Stimulated activated naive CD8-positive, alpha-beta T cell treated with anti-CD3 and anti-CD28 coated beads, Interleukin-15, Interleukin-2, amounts not matched to agents 100 U/mL and 50 U/mL, for 24 hours (primary cell): ENCODE measurements around the gene RAB3IL1.

Source experiments
- ATAC-seq: fragments of 150-1000 bp; cut with Tn5 transposase; one replicate; pipeline ENCODE4 v1.10.0; 2021
- DNase-seq: peaks from one replicate; pipeline ENCODE4 v3.0.0; 2021

RAB3IL1 gene

DNA sequence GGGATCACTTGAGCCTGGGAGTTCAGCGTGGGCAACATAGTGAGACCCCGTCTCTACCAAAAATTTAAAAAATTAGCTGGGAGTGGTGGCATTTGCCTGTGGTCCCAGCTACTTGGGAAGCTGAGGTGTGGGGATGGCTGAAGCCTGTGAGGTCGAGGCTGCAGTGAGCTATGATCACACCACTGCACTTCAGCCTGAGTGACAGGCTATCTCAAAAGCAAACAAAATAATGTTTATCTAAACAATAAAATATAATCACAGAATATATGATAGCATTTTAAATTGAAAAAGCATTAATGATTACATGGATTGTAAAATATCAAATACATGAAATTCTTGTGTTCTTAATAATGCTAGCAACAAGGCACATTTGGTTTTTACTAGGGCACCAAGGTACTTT lies 35.5 kb upstream of the RAB3IL1 start:
- DNase-seq (no peak), ATAC-seq (no peak)

GRCh38 chr11:61951484-61952135 lies 34.2 kb upstream of the RAB3IL1 start:
- no peak for DNase-seq

GRCh38 chr11:61950035-61950547 lies 32.7 kb upstream of the RAB3IL1 start, which contains the start of gene BEST1:
TSS of gene BEST1 (plus strand) at chr11:61950351. CDS start at chr11:61951807, 1,456 bp downstream.
- ATAC-seq (no peak), DNase-seq (no peak)

More at GRCh38 chr11:61951484-61952135, 34.2 kb upstream of the RAB3IL1 start:
- ATAC-seq, result no peak

GRCh38 chr11:61949169-61950034 lies 32.0 kb upstream of the RAB3IL1 start:
- DNase-seq, result no peak
- peak; percentile 55 for ATAC-seq

DNA sequence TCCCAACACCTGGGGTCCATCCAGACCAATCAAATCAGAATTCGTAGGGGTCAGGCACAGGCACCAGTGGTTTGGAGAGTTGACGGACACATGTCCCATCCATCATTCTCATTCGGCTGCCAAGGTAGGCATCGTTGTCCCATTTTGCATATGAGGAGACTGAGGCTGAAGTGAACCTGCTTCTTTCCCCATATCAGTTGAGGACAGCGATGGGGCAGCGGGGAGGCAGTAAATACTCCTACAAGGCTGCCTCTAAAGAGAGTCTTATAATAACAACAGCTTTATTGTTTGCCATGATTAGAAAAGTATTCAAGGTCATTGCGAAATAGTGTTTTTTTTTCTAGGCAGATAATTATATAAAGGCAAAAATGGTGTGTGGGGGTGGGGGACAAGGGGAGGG lies 31.1 kb upstream of the RAB3IL1 start:
- no peak for DNase-seq
- no peak for ATAC-seq

- DNase-seq, result peak; percentile 72
- peak; percentile 47 for ATAC-seq
Observed at GRCh38 chr11:61947486-61948210, 30.3 kb upstream of the RAB3IL1 start.

DNA sequence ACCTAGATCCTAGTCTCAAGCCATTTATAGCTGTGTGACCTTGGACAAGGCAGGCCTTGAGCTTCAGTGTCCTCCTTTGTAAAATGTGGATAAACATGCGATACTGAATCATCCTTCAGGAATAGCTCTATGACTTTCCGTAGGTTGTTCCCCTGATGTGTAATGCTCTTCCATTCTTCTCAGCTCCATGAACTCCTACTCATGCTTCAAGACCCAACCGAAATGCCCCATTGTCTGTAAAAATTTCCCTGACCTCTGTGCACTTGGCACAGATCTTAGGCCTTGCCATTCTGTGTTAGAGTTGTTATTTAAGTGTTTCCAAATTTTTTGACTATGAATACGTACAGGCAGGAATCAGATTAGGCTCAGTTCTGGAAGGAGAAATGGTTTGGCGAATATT lies 29.5 kb upstream of the RAB3IL1 start:
- DNase-seq, result no peak
- ATAC-seq, result no peak

DNA sequence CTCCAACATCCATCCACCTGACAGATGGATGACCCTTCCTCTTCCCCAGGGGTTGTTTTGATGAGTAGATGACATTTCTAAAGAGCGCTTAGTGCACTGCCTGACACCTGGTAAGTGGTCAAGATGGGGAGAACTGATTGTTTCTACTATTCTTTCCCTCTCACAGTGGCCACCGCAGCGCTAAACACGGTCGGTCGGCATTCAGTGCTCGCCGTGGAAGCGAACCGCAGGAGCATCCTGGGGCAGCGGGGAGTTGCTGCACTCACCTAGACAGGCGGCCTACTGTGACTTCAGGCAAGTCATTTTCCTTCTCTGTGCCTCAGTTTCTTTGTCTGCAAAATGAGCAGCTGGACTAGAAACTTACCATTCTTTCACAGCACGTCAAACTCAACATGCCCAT lies 27.8 kb upstream of the RAB3IL1 start:
- no peak for ATAC-seq
- no peak for DNase-seq

DNA sequence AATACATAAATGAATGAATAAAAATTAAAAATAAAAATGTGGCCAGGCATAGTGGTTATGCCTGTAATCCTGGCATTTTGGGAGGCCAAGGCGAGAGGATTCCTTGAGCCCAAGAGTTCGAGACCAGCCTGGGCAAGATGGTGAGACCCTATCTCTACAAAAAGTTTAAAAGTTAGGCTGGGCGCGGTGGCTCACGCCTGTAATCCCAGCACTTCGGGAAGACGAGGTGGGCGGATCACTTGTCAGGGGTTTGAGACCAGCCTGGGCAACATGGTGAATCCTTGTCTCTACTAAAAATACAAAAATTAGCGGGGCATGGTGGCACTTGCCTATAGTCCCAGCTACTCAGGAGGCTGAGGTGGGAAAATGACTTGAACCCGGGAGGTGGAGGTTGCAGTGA lies 23.1 kb upstream of the RAB3IL1 start:
- no peak for ATAC-seq
- no peak for DNase-seq

GRCh38 chr11:61935861-61936260 lies 18.5 kb upstream of the RAB3IL1 start:
- ATAC-seq, result no peak
- DNase-seq, result no peak

- DNase-seq (no peak), ATAC-seq (no peak)
Observed at GRCh38 chr11:61930933-61931332, 13.6 kb upstream of the RAB3IL1 start.

DNA sequence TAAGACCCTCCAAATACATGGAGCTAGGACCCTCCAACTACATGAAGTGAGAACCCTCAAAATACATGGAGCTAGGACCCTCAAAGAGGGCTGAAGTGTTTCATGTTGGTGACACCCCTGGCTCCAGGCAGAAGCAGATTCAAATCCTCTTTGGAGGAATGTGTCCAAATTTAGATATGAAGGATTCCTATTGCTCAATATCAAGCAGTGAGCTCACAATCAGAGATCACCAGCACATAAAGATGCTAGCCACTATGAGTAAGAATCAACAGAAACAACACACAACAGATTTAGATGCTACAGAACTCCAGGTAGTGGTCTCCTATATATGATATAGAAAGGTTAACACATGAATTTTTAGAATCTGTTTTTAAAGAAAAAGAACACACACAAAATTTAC lies 11.2 kb upstream of the RAB3IL1 start:
- ATAC-seq (no peak), DNase-seq (no peak)

DNA sequence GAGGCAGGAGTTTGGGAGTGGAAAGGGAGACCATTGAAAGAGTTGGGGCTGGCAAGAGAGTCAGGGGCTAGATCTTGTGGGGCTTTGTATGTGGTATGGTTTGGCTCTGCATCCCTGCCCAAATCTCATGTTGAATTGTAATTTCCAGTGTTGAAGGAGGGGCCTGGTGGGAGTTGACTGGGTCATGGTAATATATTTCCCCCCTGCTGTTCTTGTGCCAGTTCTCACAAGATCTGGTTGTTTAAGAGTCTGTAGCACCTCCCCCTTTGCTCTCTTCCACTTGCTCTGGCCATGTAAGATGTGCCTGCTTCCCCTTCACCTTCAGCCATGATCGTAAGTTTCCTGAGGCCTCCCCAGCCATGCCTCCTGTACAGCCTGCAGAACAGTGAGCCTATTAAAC lies 10.1 kb upstream of the RAB3IL1 start:
- DNase-seq, result no peak
- no peak for ATAC-seq

GRCh38 chr11:61926235-61926634 lies 8.9 kb upstream of the RAB3IL1 start:
- ATAC-seq, result no peak
- no peak for DNase-seq

- DNase-seq, result no peak
- ATAC-seq, result no peak
Observed at GRCh38 chr11:61925736-61926135, 8.4 kb upstream of the RAB3IL1 start.

DNA sequence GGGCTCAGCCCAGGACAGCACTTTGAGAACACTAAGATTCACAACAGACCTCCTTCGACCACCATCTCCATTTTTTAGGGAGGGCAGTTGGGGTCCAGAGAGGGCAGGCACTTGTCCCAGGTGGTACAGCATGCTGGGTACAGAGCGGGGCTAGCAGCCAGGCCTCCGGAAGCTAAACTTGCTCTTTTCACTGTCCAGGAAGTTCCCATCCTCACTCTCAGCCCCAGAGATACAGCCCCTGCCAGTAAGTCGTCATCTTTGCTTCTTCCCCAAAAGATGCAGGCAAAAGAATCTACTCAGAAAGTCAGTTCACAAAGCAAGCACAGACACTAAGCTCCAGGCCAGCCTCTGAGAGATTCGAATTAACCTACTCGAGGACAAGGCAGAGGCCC lies 6.7 kb upstream of the RAB3IL1 start:
- no peak for ATAC-seq
- DNase-seq, result no peak

DNA sequence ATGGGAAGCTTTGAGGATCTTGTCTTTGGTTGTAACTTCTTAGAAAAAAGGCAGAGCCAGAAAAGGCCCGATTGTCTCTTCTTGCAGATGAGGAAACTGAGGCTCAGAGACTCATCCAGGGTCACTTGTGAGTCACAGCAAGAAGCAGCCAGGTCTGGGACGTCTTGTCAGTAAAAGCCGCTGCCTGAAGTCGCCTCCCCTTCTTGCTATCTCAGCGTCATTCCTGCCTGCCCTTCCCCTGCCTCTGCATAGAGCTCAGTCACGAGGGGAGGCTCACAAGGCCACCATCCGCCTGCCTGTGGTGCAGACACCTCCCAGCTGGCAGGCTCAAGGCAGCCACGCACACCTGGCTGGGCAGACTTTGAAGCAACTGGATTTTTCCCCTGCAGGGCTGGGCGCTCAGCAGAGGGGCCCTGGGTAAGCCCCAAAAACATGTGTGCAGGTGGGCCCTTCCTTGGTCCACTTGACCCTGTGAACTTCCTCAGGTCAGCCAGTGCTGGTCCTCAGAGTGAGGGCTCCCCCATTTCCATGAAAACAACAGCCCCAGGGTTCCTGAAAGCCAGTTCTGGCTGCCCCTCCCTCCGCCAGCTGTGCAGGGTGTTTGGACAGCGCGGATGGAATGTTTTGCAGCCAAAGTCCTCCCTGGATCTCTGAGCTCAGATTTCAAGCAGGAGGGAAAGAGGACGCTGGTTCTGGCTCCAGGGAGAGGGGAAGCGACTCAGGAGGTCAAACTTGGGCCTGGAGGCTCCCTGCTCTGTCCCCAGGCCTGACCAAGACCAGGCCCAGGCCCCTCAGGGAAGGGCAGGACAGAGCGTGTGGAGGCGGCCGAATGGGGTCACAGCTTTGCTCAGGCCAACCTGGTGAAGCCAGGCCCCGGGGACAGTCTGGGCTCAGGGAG lies 6.0 kb upstream of the RAB3IL1 start:
- ATAC-seq, result no peak

GRCh38 chr11:61922539-61922938 lies 5.2 kb upstream of the RAB3IL1 start:
- DNase-seq, result no peak
- no peak for ATAC-seq

More for the DNA sequence above, 6.0 kb upstream of the RAB3IL1 start:
- no peak for DNase-seq

DNA sequence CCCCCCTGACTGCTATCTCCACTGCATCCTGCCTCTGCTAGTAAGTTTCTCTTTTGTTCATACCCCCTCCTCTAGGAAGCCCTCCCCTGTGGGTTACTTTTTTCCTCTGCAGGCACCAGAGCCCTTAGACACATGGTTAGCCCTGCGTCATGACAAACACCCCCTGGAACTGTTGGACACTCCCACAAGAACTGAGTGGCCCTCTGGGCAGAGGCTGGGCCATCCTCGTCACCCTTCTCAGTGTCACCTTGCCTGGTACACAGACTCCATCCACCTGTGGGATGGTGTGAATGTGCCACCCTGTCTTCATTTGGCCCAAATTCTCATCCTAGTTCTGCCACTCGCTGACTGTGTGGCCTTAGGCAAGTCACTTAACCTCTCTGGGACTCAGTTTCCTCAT lies 4.1 kb upstream of the RAB3IL1 start:
- DNase-seq (no peak), ATAC-seq (no peak)

GRCh38 chr11:61919705-61920631 lies 2.6 kb upstream of the RAB3IL1 start:
- ATAC-seq (no peak), DNase-seq (no peak)
